ENCODE results near the gene MRPL10. TPM values are rescaled to one million over a fixed set of nuclear protein-coding genes. Genes with fewer than 3 reads are reported as not detected.

Gene MRPL10
- total and polyA plus RNA-seq, 10 of the 15 experiments (the other 5 are each of a cell fraction or from before 2014, with no cell fraction given), result 18.9 to 61.9 (median 47.3) TPM

- TF ChIP-seq IRF5 (IDR thresholded peaks at IDR 0.05; ENCODE audit: borderline replicate concordance), result no peak
- TF ChIP-seq, protein P1, sequence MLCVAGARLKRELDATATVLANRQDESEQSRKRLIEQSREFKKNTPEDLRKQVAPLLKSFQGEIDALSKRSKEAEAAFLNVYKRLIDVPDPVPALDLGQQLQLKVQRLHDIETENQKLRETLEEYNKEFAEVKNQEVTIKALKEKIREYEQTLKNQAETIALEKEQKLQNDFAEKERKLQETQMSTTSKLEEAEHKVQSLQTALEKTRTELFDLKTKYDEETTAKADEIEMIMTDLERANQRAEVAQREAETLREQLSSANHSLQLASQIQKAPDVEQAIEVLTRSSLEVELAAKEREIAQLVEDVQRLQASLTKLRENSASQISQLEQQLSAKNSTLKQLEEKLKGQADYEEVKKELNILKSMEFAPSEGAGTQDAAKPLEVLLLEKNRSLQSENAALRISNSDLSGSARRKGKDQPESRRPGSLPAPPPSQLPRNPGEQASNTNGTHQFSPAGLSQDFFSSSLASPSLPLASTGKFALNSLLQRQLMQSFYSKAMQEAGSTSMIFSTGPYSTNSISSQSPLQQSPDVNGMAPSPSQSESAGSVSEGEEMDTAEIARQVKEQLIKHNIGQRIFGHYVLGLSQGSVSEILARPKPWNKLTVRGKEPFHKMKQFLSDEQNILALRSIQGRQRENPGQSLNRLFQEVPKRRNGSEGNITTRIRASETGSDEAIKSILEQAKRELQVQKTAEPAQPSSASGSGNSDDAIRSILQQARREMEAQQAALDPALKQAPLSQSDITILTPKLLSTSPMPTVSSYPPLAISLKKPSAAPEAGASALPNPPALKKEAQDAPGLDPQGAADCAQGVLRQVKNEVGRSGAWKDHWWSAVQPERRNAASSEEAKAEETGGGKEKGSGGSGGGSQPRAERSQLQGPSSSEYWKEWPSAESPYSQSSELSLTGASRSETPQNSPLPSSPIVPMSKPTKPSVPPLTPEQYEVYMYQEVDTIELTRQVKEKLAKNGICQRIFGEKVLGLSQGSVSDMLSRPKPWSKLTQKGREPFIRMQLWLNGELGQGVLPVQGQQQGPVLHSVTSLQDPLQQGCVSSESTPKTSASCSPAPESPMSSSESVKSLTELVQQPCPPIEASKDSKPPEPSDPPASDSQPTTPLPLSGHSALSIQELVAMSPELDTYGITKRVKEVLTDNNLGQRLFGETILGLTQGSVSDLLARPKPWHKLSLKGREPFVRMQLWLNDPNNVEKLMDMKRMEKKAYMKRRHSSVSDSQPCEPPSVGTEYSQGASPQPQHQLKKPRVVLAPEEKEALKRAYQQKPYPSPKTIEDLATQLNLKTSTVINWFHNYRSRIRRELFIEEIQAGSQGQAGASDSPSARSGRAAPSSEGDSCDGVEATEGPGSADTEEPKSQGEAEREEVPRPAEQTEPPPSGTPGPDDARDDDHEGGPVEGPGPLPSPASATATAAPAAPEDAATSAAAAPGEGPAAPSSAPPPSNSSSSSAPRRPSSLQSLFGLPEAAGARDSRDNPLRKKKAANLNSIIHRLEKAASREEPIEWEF (IDR thresholded peaks at IDR 0.05; ENCODE audit: insufficient replicate concordance, low read depth, low read length), result no peak
- TF ChIP-seq ASH2L (IDR thresholded peaks at IDR 0.05; ENCODE audit: borderline replicate concordance, low read depth), result no peak
- TF ChIP-seq POLR2AphosphoS5 (IDR thresholded peaks at IDR 0.05; ENCODE audit: low read length), result no peak
- no peak for TF ChIP-seq ZNF274 (IDR thresholded peaks at IDR 0.05; ENCODE audit: insufficient read depth, insufficient read length)
- TF ChIP-seq EGR1 (IDR thresholded peaks at IDR 0.05; ENCODE audit: borderline replicate concordance in 1 of 2, low read depth in 2 of 2, low read length in 2 of 2), result no peak
- TF ChIP-seq MXI1 (IDR thresholded peaks at IDR 0.05; ENCODE audit: low read depth, low read length), result no peak
- TF ChIP-seq CBX3 (IDR thresholded peaks at IDR 0.05; ENCODE audit: borderline replicate concordance, low read depth), result no peak
These were observed 25.5 kb upstream of the MRPL10 start (continued) for GRCh38 chr17:47856830-47857229.
